NCI-H774 (cell line): Measurements from ENCODE around the gene AACS.

Source experiments
- DNase-seq: peaks from one replicate; lab custom pipeline; 2025; lab: John Stamatoyannopoulos, UW

Gene AACS

GRCh38 chr12:125152463-125152862 lies 87.2 kb downstream of the AACS start:
- DNase-seq: no peak

GRCh38 chr12:125155366-125155765 lies 90.1 kb downstream of the AACS start:
- no peak for DNase-seq

- DNase-seq: no peak
Measured at GRCh38 chr12:125157177-125157576, 91.9 kb downstream of the AACS start.

- no peak for DNase-seq
Measured at GRCh38 chr12:125159702-125160101, 94.5 kb downstream of the AACS start.

GRCh38 chr12:125160281-125160955 lies 95.2 kb downstream of the AACS start:
- no peak for DNase-seq

GRCh38 chr12:125161712-125162022 lies 96.4 kb downstream of the AACS start:
- no peak for DNase-seq

GRCh38 chr12:125162489-125163028 lies 97.3 kb downstream of the AACS start:
- DNase-seq: no peak

GRCh38 chr12:125163148-125163547 lies 97.9 kb downstream of the AACS start:
- no peak for DNase-seq

- no peak for DNase-seq
Measured at GRCh38 chr12:125164541-125164940, 99.3 kb downstream of the AACS start.

GRCh38 chr12:125166041-125166440 lies 100.8 kb downstream of the AACS start:
- no peak for DNase-seq

- no peak for DNase-seq
Measured at GRCh38 chr12:125167658-125168057, 102.4 kb downstream of the AACS start.

GRCh38 chr12:125169451-125169850 lies 104.2 kb downstream of the AACS start:
- no peak for DNase-seq

- DNase-seq: no peak
Measured at GRCh38 chr12:125169870-125170269, 104.6 kb downstream of the AACS start.

GRCh38 chr12:125171267-125171666 lies 106.0 kb downstream of the AACS start:
- no peak for DNase-seq

GRCh38 chr12:125172231-125172850 lies 107.1 kb downstream of the AACS start:
- DNase-seq: no peak

GRCh38 chr12:125175576-125175975 lies 110.3 kb downstream of the AACS start:
- DNase-seq: no peak

GRCh38 chr12:125178222-125178621 lies 113.0 kb downstream of the AACS start:
- DNase-seq: no peak

- DNase-seq: no peak
Measured at GRCh38 chr12:125180144-125180543, 114.9 kb downstream of the AACS start.

- DNase-seq: no peak
Measured at GRCh38 chr12:125181107-125181506, 115.9 kb downstream of the AACS start.

- peak; percentile 76 for DNase-seq
Measured at GRCh38 chr12:125183187-125184067, 118.2 kb downstream of the AACS start.

GRCh38 chr12:125184213-125184967 lies 119.2 kb downstream of the AACS start:
- DNase-seq: no peak

GRCh38 chr12:125185311-125185739 lies 120.1 kb downstream of the AACS start:
- no peak for DNase-seq
